AG08395 (cell line): ENCODE data around the gene BEST3.
A peak's percentile ranks its signal among the peaks of the same experiment; 100 is the strongest.
"Not testable (repeated sequence)": the region's sequence is repeated elsewhere in the genome, so short reads cannot be mapped to it uniquely, and the experiment has no call there.

ENCODE experiments used
- DNase-seq: peaks from one replicate; pipeline ENCODE4 v3.0.0; 2012; ENCODE audit warnings: mixed read lengths, low spot score

BEST3 gene

DNA sequence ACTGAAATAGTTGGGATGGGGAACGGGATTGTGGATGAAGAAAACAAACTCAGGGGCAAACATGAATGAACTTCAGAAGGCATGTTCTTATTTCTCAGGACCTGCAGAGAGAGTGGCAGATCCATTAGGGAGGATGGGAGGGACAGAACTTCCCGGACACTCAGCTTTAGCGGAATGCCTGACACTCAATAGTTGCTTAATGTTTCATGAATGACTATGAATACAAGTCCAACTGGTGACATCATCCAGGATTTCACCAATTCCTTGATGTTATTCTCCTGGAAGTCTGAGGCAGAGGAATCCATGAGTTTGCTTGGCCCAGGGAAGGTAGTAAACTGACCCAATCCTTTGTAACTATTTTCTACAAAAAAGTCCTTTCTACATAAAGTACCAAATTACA lies 50.6 kb downstream of the BEST3 start:
- peak; percentile 77 for DNase-seq

DNA sequence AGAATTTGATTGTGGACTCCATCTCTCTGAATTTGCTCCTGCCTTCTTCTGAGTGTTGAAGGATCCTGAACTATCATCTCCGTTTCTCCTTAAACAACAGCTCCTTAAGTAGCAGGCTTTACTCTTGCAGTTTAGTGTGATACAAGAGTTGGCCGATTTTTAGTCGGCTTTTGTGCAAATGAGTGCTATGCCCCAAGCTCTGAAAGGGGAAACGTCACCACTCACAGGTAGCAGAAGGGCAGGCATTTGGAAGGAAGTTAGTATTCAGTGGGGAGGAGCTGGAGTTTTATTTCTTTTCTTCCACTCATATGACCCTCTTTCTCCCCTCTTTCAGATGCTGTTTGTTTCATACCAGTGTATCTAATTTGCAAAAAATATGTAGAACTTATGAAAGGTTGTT lies 51.9 kb downstream of the BEST3 start:
- DNase-seq = no peak

DNA sequence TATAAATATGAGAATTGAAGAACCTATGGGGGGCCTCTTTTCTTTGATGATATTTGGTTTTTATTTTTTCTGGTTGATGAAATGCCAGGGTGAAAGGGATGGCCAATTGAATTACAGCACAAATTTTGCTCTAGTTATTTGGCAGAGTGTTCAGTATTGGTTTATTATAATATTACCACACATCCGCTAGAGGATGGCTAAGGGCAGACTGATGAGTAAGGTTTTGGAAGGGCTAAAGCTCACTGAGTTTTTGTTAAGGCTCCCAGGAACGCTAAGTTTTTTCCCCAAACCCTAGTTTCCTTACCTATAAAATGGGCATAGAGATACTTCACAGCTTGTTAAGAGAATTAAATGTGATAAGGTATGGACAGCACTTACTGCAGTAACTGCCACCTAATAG lies 54.1 kb downstream of the BEST3 start:
- no peak for DNase-seq

DNA sequence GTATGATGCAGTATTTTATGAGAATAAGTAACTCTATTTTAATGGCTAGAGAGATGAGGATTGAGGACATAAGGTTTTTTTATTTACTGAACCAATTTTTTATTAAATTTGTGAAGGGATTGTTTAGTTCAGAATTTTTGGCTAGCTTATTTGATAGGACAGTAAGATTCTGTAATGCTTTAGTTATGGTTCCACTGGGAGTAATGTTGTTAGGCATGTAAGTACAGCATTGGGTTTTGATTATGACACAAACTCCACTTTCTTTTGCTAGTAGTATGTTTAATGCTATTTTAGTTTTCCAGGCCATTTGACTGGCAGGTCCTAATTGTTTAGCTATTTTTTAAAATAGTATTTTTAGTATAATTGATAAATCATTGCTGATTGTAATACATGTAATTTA lies 54.6 kb downstream of the BEST3 start:
- DNase-seq = no peak

DNA sequence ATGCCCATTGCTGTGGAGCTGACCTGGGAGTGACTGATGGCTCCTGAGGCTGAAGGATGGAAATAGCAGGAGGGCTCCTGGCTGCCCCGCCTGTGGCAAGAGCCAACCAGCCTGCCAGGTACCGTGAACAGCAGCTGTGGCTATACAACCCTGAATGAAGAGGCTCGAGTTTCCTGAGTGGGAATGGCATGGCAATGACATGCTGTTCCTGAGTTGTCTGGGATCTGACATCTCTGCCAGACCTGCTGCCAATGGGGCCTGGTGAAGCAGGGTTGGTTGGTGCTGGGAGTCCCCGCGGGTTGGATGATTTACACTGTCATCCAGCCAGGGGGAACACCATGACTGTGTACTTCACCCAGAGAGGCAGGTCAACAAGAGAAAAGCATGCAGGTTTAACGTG lies 56.6 kb downstream of the BEST3 start:
- DNase-seq = no peak

DNA sequence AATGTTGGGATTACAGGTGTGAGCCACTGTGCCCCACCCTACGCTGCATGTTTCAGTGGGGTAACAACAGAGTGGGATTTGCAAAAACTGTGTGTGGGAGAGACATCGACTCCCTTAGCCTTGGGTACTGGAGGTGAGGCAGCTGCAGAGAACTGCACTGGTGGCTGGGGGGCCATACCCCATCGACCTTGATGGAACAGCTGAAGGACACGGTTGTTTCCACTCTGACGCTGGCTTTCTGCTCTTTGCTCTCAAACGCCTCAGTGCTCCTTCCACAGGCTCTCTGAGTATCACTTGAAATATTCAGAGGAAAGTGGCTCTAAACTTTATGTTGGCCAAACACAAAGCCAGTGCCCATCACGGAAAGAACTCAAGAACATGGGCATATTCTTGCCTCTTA lies 57.6 kb downstream of the BEST3 start:
- DNase-seq = no peak

GRCh38 chr12:69639400-69640016 lies 59.6 kb downstream of the BEST3 start:
- peak; percentile 84 for DNase-seq

DNA sequence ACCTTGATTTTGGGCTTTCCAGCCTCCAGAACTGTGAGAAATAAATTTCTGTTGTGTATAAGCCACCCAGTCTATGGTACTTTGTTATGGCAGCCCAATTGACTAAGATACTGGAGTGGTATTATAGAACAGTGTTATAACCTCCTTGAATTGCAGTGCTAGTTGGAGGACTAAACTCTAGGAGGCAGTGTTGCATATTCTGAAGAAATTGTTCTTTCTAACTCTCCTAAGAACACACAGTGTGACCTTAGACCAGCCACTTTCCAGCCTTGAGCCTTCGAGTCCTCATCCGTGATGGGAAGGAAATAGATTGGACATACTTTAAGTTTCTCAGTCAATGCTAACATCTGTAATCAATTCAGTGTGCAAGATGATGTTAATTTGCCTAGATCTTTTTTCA lies 66.0 kb downstream of the BEST3 start:
- DNase-seq = no peak

DNA sequence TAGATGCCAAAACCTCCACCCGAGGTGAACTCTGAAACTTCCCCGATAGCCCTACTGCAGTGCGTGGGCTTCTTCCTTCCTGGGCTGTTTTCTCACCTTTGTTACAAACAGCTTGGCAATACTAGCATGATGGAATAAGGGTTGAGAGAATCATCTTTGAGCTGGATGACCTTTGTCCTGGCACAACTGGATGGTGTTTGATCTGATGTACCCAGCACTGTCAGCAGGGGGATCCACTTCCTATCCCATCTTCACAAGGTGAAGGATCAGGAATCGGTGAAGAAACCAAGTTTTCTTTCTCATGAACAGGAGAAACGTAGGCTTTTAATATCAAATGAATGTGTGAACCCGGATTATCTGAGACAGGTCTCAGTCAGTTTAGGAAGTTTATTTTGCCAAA lies 68.9 kb downstream of the BEST3 start:
- DNase-seq = peak; percentile 25

- DNase-seq = no peak
These were observed 71.6 kb downstream of the BEST3 start for GRCh38 chr12:69627501-69627900.

DNA sequence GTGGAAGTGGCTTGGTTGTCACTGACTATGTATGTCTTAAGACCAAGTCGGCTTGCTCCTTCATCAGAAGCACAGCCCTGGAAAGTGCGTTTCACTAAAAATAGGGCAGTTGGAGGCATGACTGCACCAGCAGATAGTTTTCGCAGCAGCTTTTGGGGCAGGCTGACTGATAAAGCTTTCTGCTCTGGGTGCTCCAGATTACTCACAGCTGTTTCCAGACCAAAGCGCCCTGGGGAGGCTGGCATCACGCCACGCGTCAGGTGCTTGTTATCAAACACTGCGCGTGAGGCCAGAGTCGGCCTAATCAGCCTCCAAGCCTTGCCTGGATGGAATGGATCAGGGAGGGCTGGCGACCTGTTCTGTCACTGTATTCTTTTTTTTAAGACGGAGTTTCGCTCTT lies 75.1 kb downstream of the BEST3 start:
- DNase-seq = no peak

DNA sequence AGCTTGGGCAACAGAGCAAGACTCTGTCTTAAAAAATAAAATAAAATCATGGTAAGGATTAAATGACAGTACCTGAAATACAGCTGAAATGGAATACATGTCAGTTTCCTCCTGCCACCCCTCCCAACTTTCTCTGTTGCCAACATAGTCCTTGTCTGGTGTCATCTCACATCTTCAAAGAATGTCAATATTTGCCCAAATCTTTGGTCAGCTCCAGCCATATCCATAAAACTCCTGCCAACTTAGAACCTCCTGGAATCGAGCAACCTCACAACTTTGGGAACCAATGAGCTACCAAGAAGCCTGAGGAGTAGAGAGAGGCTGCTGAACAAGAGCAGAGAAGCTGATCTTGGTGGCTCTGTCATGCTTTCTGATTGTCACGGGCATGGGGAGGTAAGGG lies 77.6 kb downstream of the BEST3 start:
- DNase-seq = no peak

GRCh38 chr12:69620921-69621320 lies 78.2 kb downstream of the BEST3 start:
- DNase-seq = no peak

DNA sequence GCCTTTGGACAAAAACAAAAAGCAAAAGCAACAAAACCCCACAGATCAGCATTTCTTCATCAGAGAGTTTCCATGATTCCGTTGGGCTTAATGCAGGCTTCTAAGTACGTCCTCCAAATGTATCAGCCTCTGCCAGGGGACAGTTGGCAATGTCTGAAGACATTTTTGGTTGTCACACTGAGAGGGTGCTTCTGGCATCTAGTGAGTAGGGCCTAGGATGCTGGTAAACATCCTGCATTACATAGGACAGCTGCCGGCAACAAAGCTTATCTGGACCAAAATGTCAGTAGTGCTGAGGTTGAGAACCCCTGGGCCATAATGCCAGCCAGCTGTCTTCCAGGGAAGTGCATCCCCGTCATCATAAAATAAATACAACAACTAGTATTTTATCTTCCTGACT lies 79.0 kb downstream of the BEST3 start:
- no peak for DNase-seq

DNA sequence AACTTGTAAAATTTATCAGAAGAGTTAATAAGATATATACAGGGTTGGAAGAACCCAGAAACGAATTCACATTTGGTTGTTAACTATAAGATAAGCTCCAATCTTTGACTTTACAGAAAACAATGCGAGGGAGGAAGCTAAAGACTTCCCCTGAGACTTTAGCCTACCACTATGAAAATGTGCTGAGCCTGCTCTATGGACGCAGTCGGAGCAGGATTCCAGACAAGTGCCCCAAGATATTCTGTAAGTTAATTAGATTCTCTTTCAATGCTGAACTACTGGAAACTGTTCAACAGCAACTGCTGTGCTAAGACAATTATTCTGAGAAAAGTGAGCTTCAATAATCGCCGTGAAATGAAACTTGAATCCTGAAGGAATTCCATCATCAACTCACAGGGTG lies 80.1 kb downstream of the BEST3 start:
- DNase-seq = no peak

DNA sequence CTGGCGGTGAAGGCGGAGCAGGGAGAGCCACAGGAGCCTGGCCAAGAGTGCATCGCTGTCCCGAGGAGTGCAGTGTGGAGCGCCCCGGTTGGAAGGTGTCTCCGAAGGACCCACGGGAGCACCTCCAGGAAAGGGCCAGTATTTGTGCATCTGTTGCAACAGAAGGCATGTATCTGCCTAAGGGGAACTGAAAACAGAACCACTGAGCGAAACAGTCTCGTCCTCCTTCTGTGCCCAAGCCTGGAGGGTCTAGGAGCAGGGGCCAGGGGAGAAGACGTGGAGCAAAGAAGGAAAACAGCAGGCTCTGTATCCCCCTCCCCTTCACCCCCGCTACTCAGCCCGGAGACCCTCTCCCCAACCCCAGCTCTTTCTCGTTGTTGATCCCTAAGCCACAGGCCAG lies 83.1 kb downstream of the BEST3 start:
- no peak for DNase-seq

- no peak for DNase-seq
These were observed 85.8 kb downstream of the BEST3 start for GRCh38 chr12:69613351-69613750.

GRCh38 chr12:69610729-69611128 lies 88.4 kb downstream of the BEST3 start, which contains the start of gene LRRC10:
TSS of gene LRRC10 (minus strand) at chr12:69610907. CDS start at chr12:69610838, 69 bp downstream.
- no peak for DNase-seq

- no peak for DNase-seq
These were observed 89.0 kb downstream of the BEST3 start for GRCh38 chr12:69610126-69610525.

GRCh38 chr12:69608114-69608513 lies 91.0 kb downstream of the BEST3 start:
- peak; percentile 24 for DNase-seq

GRCh38 chr12:69604275-69604674 lies 94.8 kb downstream of the BEST3 start:
- not testable (repeated sequence) for DNase-seq
